Sigmoid colon (tissue), 7 donors: ENCODE measurements around the gene HHAT. TPM values are rescaled to one million over a fixed set of nuclear protein-coding genes. Genes with fewer than 3 reads are reported as not detected.

Experiments used
- DNase-seq: peaks from one replicate; pipeline ENCODE4 v3.0.0-alpha.2; 2019
- H3K27ac ChIP-seq, 4 donors: fragments of 200-600 bp; sonication (generic); one replicate each; pipeline ENCODE4 v1.5.1; 2016 to 2019; ENCODE audit warnings: mild to moderate bottlenecking in 1 of 4
- H3K27me3 ChIP-seq, 3 donors: fragments of 200-600 bp; sonication (generic); one replicate each; pipeline ENCODE4 v1.5.1; 2019; ENCODE audit warnings: mild to moderate bottlenecking in 1 of 3
- H3K36me3 ChIP-seq, 4 donors: fragments of 200-600 bp; sonication (generic); one replicate each; pipeline ENCODE4 v1.5.1; 2016 to 2019
- H3K4me1 ChIP-seq, 4 donors: fragments of 200-600 bp; sonication (generic); one replicate each; pipeline ENCODE4 v1.5.1; 2017 to 2019
- H3K4me3 ChIP-seq, 4 donors: fragments of 200-600 bp; sonication (generic); one replicate each; pipeline ENCODE4 v1.5.1; 2017 to 2019; ENCODE audit warnings: mild to moderate bottlenecking in 2 of 4, moderate library complexity in 1 of 4
- H3K9me3 ChIP-seq, 4 donors: fragments of 200-600 bp in 3 of 4; sonication (generic) in 3 of 4; one replicate each; pipeline versions ENCODE4 v1.5.1 to v1.6.1; 2013 to 2019
- CTCF ChIP-seq, 4 experiments: fragments of 450-650 bp in 3 of 4; fragments of 200-600 bp in 1 of 4; IDR thresholded peaks; one replicate each; pipeline ENCODE4 v1.5.1; 2016 to 2019; ENCODE audit warnings: antibody characterized with exemption in 4 of 4, mild to moderate bottlenecking in 3 of 4, moderate library complexity in 2 of 4
- EP300 ChIP-seq, 4 donors: sonication (generic); formaldehyde crosslinking; IDR thresholded peaks; one replicate each; pipeline ENCODE4 v1.6.1; 2017; ENCODE audit warnings: antibody characterized with exemption in 4 of 4
- POLR2A ChIP-seq, 2 donors: fragments of 450-650 bp; IDR thresholded peaks; one replicate each; pipeline ENCODE4 v1.6.1; 2016; ENCODE audit warnings: antibody characterized with exemption in 2 of 2, mild to moderate bottlenecking in 2 of 2, moderate library complexity in 2 of 2
- POLR2AphosphoS5 ChIP-seq, 4 donors: sonication (generic); formaldehyde crosslinking; IDR thresholded peaks; one replicate each; pipeline ENCODE4 v1.6.1; 2017; ENCODE audit warnings: antibody characterized with exemption in 4 of 4
- WGBS, 2 donors: extraction: QIAGEN DNeasy Blood & Tissue Kit; methylation state at CpG; one replicate each; pipeline ENCODE4 v1.1.7; 2013; 5-methylcytosine and 5-hydroxymethylcytosine counted together
- intact Hi-C: fragments of 100-400 bp; cut with DNase I; formaldehyde crosslinking; loops from one replicate; pipeline ENCODE4 v1.15.1; 2023
- polyA plus RNA-seq, 3 donors: library from polyadenylated mRNA; stranded (reverse); fragments of 200-250 nt; gene quantifications; one replicate each; pipeline ENCODE4 v1.2.3, GENCODE V29; 2013
- total RNA-seq, 4 donors: library from RNA; depleted of rRNA; stranded (reverse); fragments of >200 nt; gene quantifications; one replicate each; pipeline ENCODE4 v1.1.0, GENCODE V29; 2016
- donor health status: healthy with polysubstance abuse.
- donor health status: Bipolar disorder and iron deficiency.
- donor health status: healthy.

Gene HHAT
- total and polyA plus RNA-seq, 7 donors, result 0.46 to 6.4 (median 2.1) TPM

- WGBS, 2 donors, result 86% methylated on average over 3 of the region's 3 CpGs
- intact Hi-C loops, result no loop called here
- H3K27ac ChIP-seq, result no peak overlapping the region
- no peaks in the 10 kb centered on the region for H3K9me3 ChIP-seq
- H3K27me3 ChIP-seq, result no peaks in the 10 kb centered on the region
- H3K4me3 ChIP-seq, result no peak overlapping the region
- no peaks in the 10 kb centered on the region for H3K4me1 ChIP-seq
- no peak for TF ChIP-seq POLR2AphosphoS5 (IDR thresholded peaks at IDR 0.05)
- TF ChIP-seq CTCF (IDR thresholded peaks at IDR 0.05), result no peak
- no peak for TF ChIP-seq POLR2A (IDR thresholded peaks at IDR 0.05)
- no peak for TF ChIP-seq EP300 (IDR thresholded peaks at IDR 0.05)
- DNase-seq, result no peak
- no peaks in the 10 kb centered on the region for H3K36me3 ChIP-seq
Observed at GRCh38 chr1:210527091-210527490, 198.4 kb downstream of the HHAT start.

GRCh38 chr1:210531475-210532222 lies 202.9 kb downstream of the HHAT start:
- no peaks in the 10 kb centered on the region for H3K27me3 ChIP-seq
- no peak overlapping the region for H3K4me3 ChIP-seq
- no peak overlapping the region for H3K27ac ChIP-seq
- no peaks in the 10 kb centered on the region for H3K9me3 ChIP-seq
- H3K36me3 ChIP-seq, result no peaks in the 10 kb centered on the region
- intact Hi-C loops, result no loop called here
- TF ChIP-seq POLR2AphosphoS5 (IDR thresholded peaks at IDR 0.05), result no peak
- peaks cover 0 to 19% (median 12%) of the 10 kb centered on the region in 4 donors for H3K4me1 ChIP-seq
- DNase-seq, result no peak
- 81 to 82% methylated on average over 3 of the region's 3 CpGs for WGBS, 2 donors

- WGBS, 2 donors, result 81 to 88% methylated on average over 1 of the region's 1 CpG
- Histone ChIP-seq H3K9me3 (no peaks in the 10 kb centered on the region), H3K27me3 (no peaks in the 10 kb centered on the region), H3K4me1 (peaks cover 0 to 20% (median 15%) of the 10 kb centered on the region in 4 donors), H3K36me3 (no peaks in the 10 kb centered on the region), H3K27ac (no peak overlapping the region), H3K4me3 (no peak overlapping the region)
- TF ChIP-seq POLR2A (IDR thresholded peaks at IDR 0.05) (no peak), CTCF (IDR thresholded peaks at IDR 0.05) (no peak), POLR2AphosphoS5 (IDR thresholded peaks at IDR 0.05) (no peak)
- no peak for DNase-seq
- intact Hi-C loops, result no loop called here
Observed at GRCh38 chr1:210532223-210532598, 203.5 kb downstream of the HHAT start.

- Histone ChIP-seq H3K27me3 (no peaks in the 10 kb centered on the region), H3K4me1 (peaks cover 0 to 20% (median 15%) of the 10 kb centered on the region in 4 donors), H3K36me3 (no peaks in the 10 kb centered on the region), H3K9me3 (no peaks in the 10 kb centered on the region), H3K27ac (no peak overlapping the region), H3K4me3 (no peak overlapping the region)
- 76 to 77% methylated on average over 4 of the region's 4 CpGs for WGBS, 2 donors
- no peak for TF ChIP-seq EP300 (IDR thresholded peaks at IDR 0.05)
- TF ChIP-seq POLR2A (IDR thresholded peaks at IDR 0.05), result no peak
- TF ChIP-seq POLR2AphosphoS5 (IDR thresholded peaks at IDR 0.05), result no peak
- TF ChIP-seq CTCF (IDR thresholded peaks at IDR 0.05), result no peak
- DNase-seq, result no peak
- intact Hi-C loops, result no loop called here
Observed at GRCh38 chr1:210535761-210536160, 207.1 kb downstream of the HHAT start.

- WGBS, 2 donors, result 31 to 58% methylated on average over 4 of the region's 4 CpGs
- DNase-seq, result no peak
- intact Hi-C loops, result no loop called here
Observed at GRCh38 chr1:210536254-210536961, 207.7 kb downstream of the HHAT start.

More at GRCh38 chr1:210536254-210536961, 207.7 kb downstream of the HHAT start:
- Histone ChIP-seq H3K9me3 (no peaks in the 10 kb centered on the region), H3K27ac (no peak overlapping the region), H3K4me1 (peaks cover 0 to 20% (median 15%) of the 10 kb centered on the region in 4 donors), H3K36me3 (no peaks in the 10 kb centered on the region), H3K27me3 (no peaks in the 10 kb centered on the region), H3K4me3 (no peak overlapping the region)
- TF ChIP-seq POLR2A (IDR thresholded peaks at IDR 0.05) (no peak), POLR2AphosphoS5 (IDR thresholded peaks at IDR 0.05) (no peak)
